CD4-positive, alpha-beta T cell treated with Interleukin-6 for 4 hours (primary cell): ENCODE data around the gene PIGC.

Source experiments
- DNase-seq: peaks from one replicate; pipeline ENCODE4 v3.0.0-alpha.2; 2020; ENCODE audit warnings: mixed read lengths

PIGC gene

GRCh38 chr1:172443666-172444453 is at the start of gene PIGC:
TSS of gene PIGC (minus strand) at chr1:172444069. CDS start at chr1:172442622, 1,447 bp downstream.
- peak; percentile 94 for DNase-seq

GRCh38 chr1:172492421-172492820 is 48.6 kb upstream of the PIGC start:
- no peak for DNase-seq

GRCh38 chr1:172489847-172490246 is 46.0 kb upstream of the PIGC start:
- DNase-seq: no peak

DNA sequence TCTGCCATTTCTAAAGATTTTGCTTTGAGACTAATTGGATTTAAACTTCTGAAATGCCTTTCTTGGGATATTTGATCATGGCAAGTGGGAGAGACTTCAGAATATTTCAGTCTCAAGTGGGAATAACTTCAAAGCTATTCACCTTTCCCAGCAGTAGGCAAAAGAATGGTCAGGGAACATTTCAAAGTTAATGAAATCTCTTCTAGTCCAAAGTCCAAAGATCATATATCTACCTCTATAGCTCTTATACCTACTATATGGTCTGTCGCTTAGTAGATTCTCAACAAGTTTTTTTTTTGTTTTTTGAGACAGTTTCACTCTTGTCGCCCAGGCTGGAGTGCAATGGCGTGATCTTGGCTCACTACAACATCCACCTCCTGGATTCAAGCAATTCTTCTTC is 44.5 kb upstream of the PIGC start:
- DNase-seq: no peak

- DNase-seq: peak; percentile 15
Measured at GRCh38 chr1:172487550-172487949, 43.7 kb upstream of the PIGC start.

DNA sequence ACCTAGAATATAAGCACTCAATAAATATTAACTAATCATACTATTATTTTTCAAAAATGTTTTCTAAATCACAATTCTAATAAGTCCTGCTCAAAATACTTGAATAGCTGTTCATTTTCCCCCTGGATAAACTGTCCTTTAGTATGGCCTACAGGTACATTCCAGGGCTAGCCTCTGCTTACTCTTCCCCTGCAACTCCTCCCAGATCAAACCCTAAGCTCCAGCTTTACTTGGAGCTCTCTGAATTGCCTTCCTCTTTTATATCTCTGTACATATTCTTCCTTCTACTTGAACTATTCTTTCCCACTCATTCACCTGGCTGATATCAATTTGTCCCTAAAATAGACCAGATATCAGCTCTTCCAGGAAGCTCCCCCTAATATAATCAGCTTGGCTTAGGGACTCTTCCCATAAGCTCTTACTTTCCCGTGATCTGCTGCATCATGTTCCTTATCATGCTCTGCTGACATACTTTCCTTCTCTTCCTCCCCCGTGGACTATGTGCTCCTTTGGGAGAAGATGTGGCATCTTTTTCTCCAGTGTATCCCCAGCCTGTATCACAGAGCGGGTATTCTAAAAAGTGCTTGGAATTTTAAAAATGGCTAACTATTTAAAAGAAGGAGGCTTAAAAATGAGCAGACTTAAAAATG is 43.1 kb upstream of the PIGC start:
- no peak for DNase-seq

DNA sequence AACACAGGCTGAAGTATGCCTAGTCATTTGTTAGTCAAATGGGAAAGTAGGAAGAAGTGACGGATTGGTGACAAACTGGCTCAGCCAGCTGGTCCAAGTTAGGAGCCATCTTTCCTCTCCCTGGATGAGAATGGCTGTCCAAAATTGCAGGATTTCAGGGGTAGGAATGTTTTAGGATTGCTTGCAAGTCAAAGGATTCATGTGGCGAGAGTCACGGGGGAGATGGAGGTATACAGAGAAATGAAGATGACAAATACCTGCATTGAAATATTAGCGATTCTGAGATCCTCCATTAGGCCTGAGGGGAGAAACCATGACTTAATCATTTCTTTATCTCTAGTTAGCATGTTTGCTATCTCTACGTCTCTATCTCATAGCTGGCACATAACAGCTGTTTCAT is 41.8 kb upstream of the PIGC start:
- DNase-seq: no peak

- DNase-seq: no peak
Measured at GRCh38 chr1:172484252-172484651, 40.4 kb upstream of the PIGC start.

GRCh38 chr1:172483448-172483847 is 39.6 kb upstream of the PIGC start:
- no peak for DNase-seq

DNA sequence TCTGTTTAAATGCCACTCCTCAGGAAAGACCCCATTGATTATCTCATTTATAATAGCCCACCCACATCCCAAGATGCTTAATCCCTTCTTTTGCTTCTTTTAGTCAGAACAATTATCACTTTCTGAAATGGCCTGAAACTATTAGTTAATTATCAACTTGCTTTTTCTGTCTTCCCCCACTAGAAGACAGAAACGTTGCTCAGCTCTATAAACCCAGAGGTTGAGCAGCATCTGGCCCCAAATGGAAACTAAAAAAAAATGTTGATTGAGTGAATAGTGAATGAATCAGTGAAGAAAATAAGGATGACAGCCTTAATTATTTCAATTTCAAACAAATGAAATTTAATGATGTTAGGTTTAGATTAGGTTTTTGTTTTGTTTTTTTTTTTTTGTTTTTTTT is 38.2 kb upstream of the PIGC start:
- DNase-seq: no peak

GRCh38 chr1:172480431-172480830 is 36.6 kb upstream of the PIGC start:
- DNase-seq: peak; percentile 4

DNA sequence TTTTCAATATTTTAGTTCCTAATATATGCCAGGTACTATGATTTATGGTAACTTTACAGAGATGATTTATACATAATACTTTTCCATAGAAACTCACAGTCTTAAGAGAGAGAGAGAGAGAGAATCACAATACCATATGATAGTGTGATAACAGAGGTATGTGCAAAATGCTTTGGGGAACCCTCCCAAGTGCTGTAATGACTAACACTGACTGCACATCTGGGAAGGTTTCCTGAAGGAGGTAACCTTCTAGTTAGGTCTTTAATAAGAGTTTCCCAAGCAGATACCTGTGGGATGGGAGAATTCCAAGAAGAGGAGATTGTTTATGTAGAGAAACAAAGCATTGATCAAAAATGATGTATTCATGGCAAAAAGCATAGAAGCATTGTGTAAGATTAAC is 34.6 kb upstream of the PIGC start:
- DNase-seq: no peak

GRCh38 chr1:172477741-172478140 is 33.9 kb upstream of the PIGC start:
- DNase-seq: no peak

DNA sequence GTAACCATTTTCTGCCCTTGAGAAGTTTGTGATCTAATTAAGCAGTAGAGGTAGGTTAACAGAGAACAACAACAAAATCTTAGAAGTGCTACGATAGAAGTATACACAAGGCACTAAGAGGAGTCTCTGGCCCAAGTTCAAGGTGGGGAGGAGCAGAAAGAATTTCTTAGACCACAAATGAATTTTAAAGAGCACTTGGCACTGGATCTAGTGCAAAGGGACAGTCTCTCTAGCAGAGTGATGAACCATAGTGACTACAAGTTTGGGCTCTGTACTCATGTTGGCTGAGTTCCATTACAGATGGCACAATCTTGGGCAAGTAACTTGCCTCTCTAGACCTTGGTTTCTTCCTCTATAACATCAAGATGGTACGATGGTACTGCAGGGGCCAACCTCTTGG is 33.3 kb upstream of the PIGC start:
- DNase-seq: no peak

GRCh38 chr1:172476218-172476811 is 32.4 kb upstream of the PIGC start:
- DNase-seq: no peak

DNA sequence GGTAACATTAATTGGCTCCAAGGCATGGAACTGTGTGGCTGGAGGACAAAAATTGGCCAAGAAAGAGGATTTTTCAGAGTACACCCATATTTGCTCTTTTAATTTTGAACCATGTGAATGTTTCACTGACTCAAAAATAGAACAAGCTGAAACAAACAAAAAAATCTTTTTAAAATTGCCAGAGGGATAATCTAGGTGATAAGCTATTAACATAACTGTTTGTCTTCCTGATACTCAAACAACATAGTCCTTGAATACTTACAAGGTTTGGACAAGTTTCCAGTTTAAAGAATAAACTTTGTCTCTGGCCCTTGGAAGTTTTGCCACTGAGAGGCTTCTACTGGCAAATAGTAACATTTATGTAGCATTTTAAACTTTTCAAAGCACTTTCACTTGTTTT is 30.0 kb upstream of the PIGC start:
- no peak for DNase-seq

GRCh38 chr1:172473302-172473701 is 29.4 kb upstream of the PIGC start:
- DNase-seq: no peak

DNA sequence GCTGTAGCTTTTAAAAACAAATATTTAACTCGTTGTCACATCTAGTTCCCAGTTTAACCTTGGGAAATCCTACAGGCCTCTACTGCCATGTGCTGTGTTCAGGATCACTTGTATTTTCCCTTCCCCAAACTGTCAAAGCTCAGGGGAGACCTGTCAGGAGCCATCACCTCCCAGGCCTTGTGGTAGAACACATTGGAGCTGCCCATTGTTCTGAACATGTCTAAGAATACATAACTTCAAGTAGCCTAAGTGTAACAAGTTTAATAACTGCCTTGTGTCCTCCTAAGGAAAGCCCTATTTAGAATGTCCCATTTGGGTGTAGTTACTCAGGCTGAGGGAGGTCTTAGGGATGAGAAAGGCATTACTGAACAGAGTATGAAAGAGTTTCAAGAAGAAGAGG is 28.6 kb upstream of the PIGC start:
- DNase-seq: no peak

DNA sequence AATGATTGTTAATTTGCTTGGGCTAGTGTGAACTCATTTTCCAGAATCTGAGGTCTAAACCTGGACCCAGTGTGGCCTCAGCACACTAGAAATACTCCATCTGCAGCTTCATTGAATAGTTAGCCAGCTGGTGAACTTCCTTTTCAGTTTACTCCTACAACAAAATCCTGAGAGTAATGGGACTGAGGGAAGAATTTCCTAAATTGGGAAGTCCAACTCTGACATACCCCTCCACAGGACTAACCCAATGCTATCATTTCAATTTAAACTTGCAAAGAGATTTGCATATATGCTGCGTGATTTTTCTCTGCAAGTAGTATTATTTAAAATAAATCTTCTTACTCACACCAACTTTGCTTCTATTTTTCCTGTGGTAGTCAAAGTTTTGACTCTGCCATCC is 27.8 kb upstream of the PIGC start:
- DNase-seq: no peak

GRCh38 chr1:172470149-172470548 is 26.3 kb upstream of the PIGC start:
- DNase-seq: no peak

DNA sequence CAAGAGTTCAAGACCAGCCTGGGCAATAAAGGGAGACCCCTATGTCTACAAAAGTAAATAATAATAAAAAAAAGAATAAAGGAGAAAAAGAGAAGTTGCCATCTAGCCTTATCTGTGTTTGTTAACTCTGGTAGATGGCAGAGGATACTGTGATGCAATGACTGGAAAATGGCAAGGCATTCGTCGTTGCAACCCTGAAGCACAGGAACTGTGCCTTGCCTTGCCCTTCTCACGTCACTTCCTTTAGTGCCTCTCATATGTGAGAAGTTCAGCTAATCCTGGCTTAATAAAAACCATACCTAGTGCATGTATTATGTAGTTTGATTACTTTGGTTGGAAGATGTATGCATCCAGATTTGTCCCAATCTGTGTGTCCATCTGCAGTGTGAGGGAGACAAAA is 25.8 kb upstream of the PIGC start:
- no peak for DNase-seq

DNA sequence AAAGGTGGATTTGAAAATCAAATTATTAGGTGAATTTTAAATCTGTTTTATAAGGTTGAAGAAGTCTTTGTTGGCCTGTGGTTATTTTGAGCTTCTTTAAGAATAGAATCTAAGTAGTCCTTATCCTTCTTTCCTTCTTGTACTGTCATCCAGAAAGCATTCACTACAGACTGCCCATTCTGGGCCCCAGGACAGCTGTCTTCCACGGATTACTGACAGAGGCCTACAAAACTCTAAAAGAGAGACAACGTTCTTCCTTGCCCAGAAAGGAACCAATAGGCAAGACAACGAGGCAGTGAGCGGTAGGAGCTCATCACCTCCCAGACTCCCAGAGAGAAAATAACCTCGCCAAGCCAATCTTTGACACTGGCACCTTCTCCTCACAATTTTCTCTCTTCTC is 24.4 kb upstream of the PIGC start:
- no peak for DNase-seq

DNA sequence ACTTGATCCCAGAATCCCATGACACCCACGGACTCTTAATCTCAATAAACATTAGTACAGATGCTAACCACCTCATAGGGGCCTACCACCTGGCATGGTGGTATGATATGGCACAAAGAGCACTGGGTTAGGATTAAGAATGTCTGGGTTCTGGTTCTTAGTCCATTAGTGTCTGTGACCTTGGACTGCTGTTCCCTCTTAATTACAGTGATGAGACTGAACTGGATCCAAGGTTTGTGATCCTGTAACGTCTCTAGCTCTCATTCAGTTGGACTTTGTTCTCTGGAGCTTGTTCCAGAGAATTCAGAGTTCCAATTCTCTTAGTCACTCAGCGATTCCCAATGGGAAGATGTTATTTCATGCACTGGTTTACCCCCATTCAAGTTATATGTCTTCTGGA is 23.6 kb upstream of the PIGC start:
- no peak for DNase-seq

GRCh38 chr1:172466795-172467407 is 23.0 kb upstream of the PIGC start:
- DNase-seq: no peak
